Peyer's patch (tissue), 4 donors: Measurements from ENCODE around the gene TNK2.

Experiments used
- CTCF ChIP-seq, 6 experiments: fragments of 450-650 bp in 4 of 6; fragments of 200-600 bp in 2 of 6; sonication (generic) in 1 of 6; IDR thresholded peaks; one replicate each; pipeline ENCODE4 v1.5.1; 2017 to 2019; ENCODE audit warnings: antibody characterized with exemption in 6 of 6, mild to moderate bottlenecking in 3 of 6, moderate library complexity in 1 of 6
- POLR2A ChIP-seq, 2 donors: fragments of 450-650 bp; IDR thresholded peaks; one replicate each; pipeline ENCODE4 v1.5.1; 2017; ENCODE audit warnings: antibody characterized with exemption in 2 of 2, mild to moderate bottlenecking in 2 of 2, moderate library complexity in 2 of 2

- TF ChIP-seq CTCF (IDR thresholded peaks at IDR 0.05), result no peak
- no peak for TF ChIP-seq POLR2A (IDR thresholded peaks at IDR 0.05)
Observed at GRCh38 chr3:195897081-195897852, 11.1 kb downstream of the TNK2 start.
